ENCODE data around the gene ZNF8. TPM values are rescaled to one million over a fixed set of nuclear protein-coding genes. Genes with fewer than 3 reads are reported as not detected.
A peak's percentile ranks its signal among the peaks of the same experiment; 100 is the strongest.

ZNF8 gene
- polyA plus RNA-seq, 1 donor from 2014 or later, result 5.5 TPM

DNA sequence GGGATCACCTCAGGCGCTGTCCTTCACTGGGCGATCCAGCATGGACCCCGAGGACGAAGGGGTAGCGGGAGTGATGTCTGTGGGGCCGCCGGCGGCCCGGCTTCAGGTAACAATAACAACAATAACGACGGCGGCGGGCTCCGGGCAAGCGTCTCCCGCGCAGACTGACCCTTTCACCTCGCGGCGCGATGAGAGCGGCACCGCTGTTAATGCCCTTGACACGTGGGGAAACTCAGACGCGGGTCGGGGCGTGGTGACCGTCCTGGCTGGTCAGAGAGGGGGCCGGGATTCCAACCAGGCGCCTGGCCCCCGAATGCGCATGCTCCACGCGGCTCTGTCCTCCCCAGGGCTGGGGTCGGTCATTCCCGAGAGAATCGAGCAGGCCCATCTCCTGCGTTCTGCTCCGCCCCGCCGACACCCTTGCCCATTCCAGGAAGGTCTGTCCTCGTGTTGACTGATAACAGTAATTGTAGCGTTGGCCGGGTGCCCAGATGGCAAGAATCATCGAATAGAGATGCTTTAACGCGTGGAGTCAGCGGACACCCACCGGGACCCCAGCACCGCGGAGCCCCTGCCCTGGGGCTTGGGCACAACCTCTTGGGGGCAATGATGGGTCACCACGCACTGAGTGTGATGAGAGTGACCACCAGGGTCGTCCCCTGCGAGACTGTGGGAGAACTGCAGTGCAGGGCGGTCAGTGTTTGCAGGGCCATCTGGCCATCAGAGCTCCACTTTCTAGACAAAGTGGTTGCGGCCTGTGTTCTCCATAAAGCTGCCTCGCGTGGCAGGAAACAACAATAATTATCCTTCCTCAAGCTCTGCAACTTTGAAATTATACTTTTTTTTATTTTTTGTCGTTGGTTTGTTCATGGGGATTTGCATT, 528 bp downstream of the ZNF8 start:
- Histone ChIP-seq H3K27ac (ENCODE audit: low read length) (peak overlapping the region; percentile 91), H3F3A (ENCODE audit: insufficient read depth, low read length, poor library complexity, severe bottlenecking) (no peaks in the 10 kb centered on the region), H3K9ac (ENCODE audit: low read length) (peak overlapping the region; percentile 97), H3K4me3 (ENCODE audit: low read length) (peak overlapping the region; percentile 100), H2AFZ (ENCODE audit: low read depth, low read length) (peak overlapping the region; percentile 94), H3K27me3 (ENCODE audit: insufficient read depth, low read depth, low read length) (no peaks in the 10 kb centered on the region), H3K9me3 (ENCODE audit: low read length) (peaks cover 13% of the 10 kb centered on the region), H3K4me2 (ENCODE audit: low read length) (peak overlapping the region; percentile 85), H3K9me2 (ENCODE audit: insufficient read depth, low read length) (no peaks in the 10 kb centered on the region), H3K79me2 (replicated peaks; ENCODE audit: insufficient read depth, low read length) (peaks cover 62% of the 10 kb centered on the region), H3K36me3 (ENCODE audit: insufficient read depth, low read length) (peaks cover 11% of the 10 kb centered on the region), H4K20me1 (ENCODE audit: insufficient read depth) (no peaks in the 10 kb centered on the region)
- TF ChIP-seq SMC3 (conservative IDR thresholded peaks at IDR 0.05; ENCODE audit: poor library complexity) (no peak), REST (IDR thresholded peaks at IDR 0.05; ENCODE audit: borderline replicate concordance) (peak; percentile 85), MXI1 (conservative IDR thresholded peaks at IDR 0.05; ENCODE audit: poor library complexity, severe bottlenecking) (peak; percentile 65)

DNA sequence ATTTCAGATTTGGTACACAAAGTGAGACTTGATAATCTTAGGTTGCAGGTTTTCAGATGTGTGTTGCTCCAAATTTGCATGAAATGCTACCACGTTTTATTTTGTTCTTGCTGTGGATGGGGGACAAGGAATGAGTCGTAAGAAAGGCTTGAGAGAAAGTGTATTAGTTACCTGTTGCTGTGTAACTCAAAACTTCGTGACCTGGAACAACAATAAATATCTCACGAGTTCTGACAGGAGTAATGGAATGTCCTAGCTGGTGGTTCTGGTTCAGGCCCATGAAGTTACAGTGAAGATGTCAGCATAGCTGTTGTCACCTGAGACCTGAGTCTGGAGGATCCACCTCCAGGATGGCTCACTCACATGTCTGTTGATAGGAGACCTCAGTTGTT, 1.2 kb downstream of the ZNF8 start:
- TF ChIP-seq REST (IDR thresholded peaks at IDR 0.05; ENCODE audit: borderline replicate concordance), result no peak
- no peak for TF ChIP-seq RAD21 (conservative IDR thresholded peaks at IDR 0.05)
- TF ChIP-seq MXI1 (conservative IDR thresholded peaks at IDR 0.05; ENCODE audit: poor library complexity, severe bottlenecking), result no peak
- TF ChIP-seq POLR2AphosphoS5 (IDR thresholded peaks at IDR 0.05), result no peak
- no peak for TF ChIP-seq EP300 (conservative IDR thresholded peaks at IDR 0.05; ENCODE audit: poor library complexity, severe bottlenecking)
- TF ChIP-seq TAF1 (IDR thresholded peaks at IDR 0.05; ENCODE audit: low read depth), result no peak
- no peak for TF ChIP-seq EZH2 (IDR thresholded peaks at IDR 0.05; ENCODE audit: borderline replicate concordance, insufficient read depth, low read length, poor library complexity, severe bottlenecking)
- H4K20me1 ChIP-seq (ENCODE audit: insufficient read depth), result no peaks in the 10 kb centered on the region
- H2AFZ ChIP-seq (ENCODE audit: low read depth, low read length), result no peak overlapping the region
- no peaks in the 10 kb centered on the region for H3K9me2 ChIP-seq (ENCODE audit: insufficient read depth, low read length)
- peak overlapping the region; percentile 85 for H3K4me2 ChIP-seq (ENCODE audit: low read length)
- H3F3A ChIP-seq (ENCODE audit: insufficient read depth, low read length, poor library complexity, severe bottlenecking), result no peaks in the 10 kb centered on the region
- peak overlapping the region; percentile 97 for H3K9ac ChIP-seq (ENCODE audit: low read length)
- H3K79me2 ChIP-seq (replicated peaks; ENCODE audit: insufficient read depth, low read length), result peaks cover 66% of the 10 kb centered on the region
- peak overlapping the region; percentile 91 for H3K27ac ChIP-seq (ENCODE audit: low read length)
- peaks cover 12% of the 10 kb centered on the region for H3K36me3 ChIP-seq (ENCODE audit: insufficient read depth, low read length)
- H3K27me3 ChIP-seq (ENCODE audit: insufficient read depth, low read depth, low read length), result no peaks in the 10 kb centered on the region
- peak overlapping the region; percentile 100 for H3K4me3 ChIP-seq (ENCODE audit: low read length)
- H3K9me3 ChIP-seq (ENCODE audit: low read length), result peaks cover 13% of the 10 kb centered on the region
